IMR-90 (cell line): ENCODE results near the gene RPS25. TPM values are rescaled to one million over a fixed set of nuclear protein-coding genes. Genes with fewer than 3 reads are reported as not detected.

Experiments used
- ATAC-seq: fragments of 200-7000 bp; cut with Tn5 transposase; 2 replicates; pipeline ENCODE4 v1.9.1; 2020; ENCODE audit warnings: low read depth, mild to moderate bottlenecking, moderate library complexity
- BruUV-seq: library from RNA; stranded (reverse); fragments of 400-500 nt; replicated peaks from 2 replicates; lab custom pipeline; 2021; lab: Mats Ljungman, UMichigan
- CTCF ChIA-PET: fragments of 300-600 bp; formaldehyde crosslinking; extraction: SDS; loops from one replicate; lab custom pipeline; 2021; ENCODE audit warnings: antibody characterized with exemption; lab: Yijun Ruan, JAX
- POLR2A ChIA-PET: fragments of 300-600 bp; sonication (Branson Sonifier 250); formaldehyde crosslinking; loops from one replicate; lab custom pipeline; 2022; ENCODE audit warnings: antibody characterized with exemption; ENCODE audit not compliant: unreplicated experiment; lab: Charles Lee
- DNase-seq: peaks from one replicate; pipeline ENCODE4 v3.0.0; 2013
- H2AFZ ChIP-seq: replicated peaks from 2 replicates; pipeline ENCODE3; 2013; ENCODE audit warnings: low read length, mild to moderate bottlenecking; ENCODE audit not compliant: poor library complexity
- H2AK5ac ChIP-seq: 2 replicates; pipeline ENCODE4 v1.6.1; 2013; ENCODE audit warnings: low read depth, low read length, inconsistent platforms
- H2AK9ac ChIP-seq: replicated peaks from 2 replicates; pipeline ENCODE3; 2013; ENCODE audit warnings: mild to moderate bottlenecking, low read depth, low read length, moderate library complexity; ENCODE audit not compliant: poor library complexity
- H2BK120ac ChIP-seq: 2 replicates; pipeline ENCODE4 v1.6.1; 2013; ENCODE audit warnings: low read depth, low read length, inconsistent platforms
- H2BK15ac ChIP-seq: 3 replicates; pipeline ENCODE4 v1.6.1; 2013; ENCODE audit warnings: low read depth, low read length, inconsistent platforms
- H2BK20ac ChIP-seq: 2 replicates; pipeline ENCODE4 v1.6.1; 2013; ENCODE audit warnings: low read depth, mild to moderate bottlenecking, inconsistent platforms, low read length, moderate library complexity
- H2BK5ac ChIP-seq: 2 replicates; pipeline ENCODE4 v1.6.1; 2013; ENCODE audit warnings: mild to moderate bottlenecking, low read depth, low read length, inconsistent platforms; ENCODE audit not compliant: poor library complexity, severe bottlenecking
- H3K14ac ChIP-seq: replicated peaks from 2 replicates; pipeline ENCODE4 v1.6.1; 2013; ENCODE audit warnings: low read depth, low read length, inconsistent platforms
- H3K18ac ChIP-seq: 2 replicates; pipeline ENCODE4 v1.6.1; 2013; ENCODE audit warnings: low read depth, low read length, control low read depth
- H3K23ac ChIP-seq: 2 replicates; pipeline ENCODE4 v1.6.1; 2013; ENCODE audit warnings: low read depth, low read length, inconsistent platforms
- H3K27ac ChIP-seq: 2 replicates; pipeline ENCODE4 v1.5.1; 2013; ENCODE audit warnings: mild to moderate bottlenecking, control low read depth, low read length; ENCODE audit not compliant: insufficient read depth
- H3K27me3 ChIP-seq: 2 replicates; pipeline ENCODE4 v1.6.1; 2013; ENCODE audit warnings: low read length; ENCODE audit not compliant: control insufficient read depth, insufficient read depth
- H3K36me3 ChIP-seq: 2 replicates; pipeline ENCODE4 v1.6.1; 2013; ENCODE audit warnings: low read length, mixed read lengths; ENCODE audit not compliant: control insufficient read depth, insufficient read depth
- H3K4ac ChIP-seq: 2 replicates; pipeline ENCODE4 v1.6.1; 2013; ENCODE audit warnings: low read depth, low read length, inconsistent platforms
- H3K4me1 ChIP-seq: 2 replicates; pipeline ENCODE4 v1.6.1; 2013; ENCODE audit warnings: low read length, mixed read lengths; ENCODE audit not compliant: control insufficient read depth, insufficient read depth
- H3K4me2 ChIP-seq: 2 replicates; pipeline ENCODE4 v1.6.1; 2013; ENCODE audit warnings: low read depth, mild to moderate bottlenecking, control low read depth, low read length, moderate library complexity
- H3K4me3 ChIP-seq: 2 replicates; pipeline ENCODE4 v1.5.1; 2013; ENCODE audit warnings: low read depth, mild to moderate bottlenecking, control low read depth, low read length, moderate library complexity; ENCODE audit not compliant: insufficient read depth
- H3K56ac ChIP-seq: 2 replicates; pipeline ENCODE4 v1.6.1; 2013; ENCODE audit warnings: low read length, inconsistent platforms; ENCODE audit not compliant: insufficient read depth; ENCODE audit errors: extremely low read depth
- H3K79me1 ChIP-seq, 2 experiments: 2 replicates each; pipeline ENCODE4 v1.6.1; 2013; ENCODE audit warnings: low read length in 2 of 2, inconsistent platforms in 1 of 2, low read depth in 1 of 2
- H3K9ac ChIP-seq: 2 replicates; pipeline ENCODE4 v1.6.1; 2013; ENCODE audit warnings: low read depth, low read length, control low read depth
- H3K9me1 ChIP-seq: 2 replicates; pipeline ENCODE4 v1.6.1; 2013; ENCODE audit warnings: low read length, inconsistent platforms; ENCODE audit not compliant: insufficient read depth
- H3K9me3 ChIP-seq: 2 replicates; pipeline ENCODE4 v1.6.1; 2013; ENCODE audit warnings: low read length; ENCODE audit not compliant: control insufficient read depth, insufficient read depth
- H4K20me1 ChIP-seq: 2 replicates; pipeline ENCODE4 v1.6.1; 2013; ENCODE audit warnings: low read length, inconsistent platforms; ENCODE audit not compliant: insufficient read depth
- H4K5ac ChIP-seq: 2 replicates; pipeline ENCODE4 v1.6.1; 2013; ENCODE audit warnings: mild to moderate bottlenecking, low read depth, low read length, control low read depth
- H4K8ac ChIP-seq, 2 experiments: 2 replicates each; pipeline ENCODE4 v1.6.1; 2013; ENCODE audit warnings: low read depth in 2 of 2, low read length in 2 of 2, control low read depth in 1 of 2, inconsistent platforms in 1 of 2
- H4K91ac ChIP-seq: 2 replicates; pipeline ENCODE4 v1.6.1; 2013; ENCODE audit warnings: low read depth, low read length, inconsistent platforms; ENCODE audit not compliant: insufficient read depth
- BHLHE40 ChIP-seq: fragments of 150-350 bp; IDR thresholded peaks from 2 replicates; pipeline ENCODE4 v1.6.1; 2016; ENCODE audit warnings: mild to moderate bottlenecking, low read depth, low read length
- CHD1 ChIP-seq: IDR thresholded peaks from 2 replicates; pipeline ENCODE4 v1.6.1; 2012; ENCODE audit warnings: low read depth, low read length, improper control_type of control experiment
- FOS ChIP-seq: fragments of 150-350 bp; IDR thresholded peaks from 2 replicates; pipeline ENCODE4 v1.6.1; 2016; ENCODE audit warnings: low read depth, low read length
- MAFK ChIP-seq: IDR thresholded peaks from 2 replicates; pipeline ENCODE4 v1.6.1; 2012; ENCODE audit warnings: low read depth, low read length, improper control_type of control experiment
- MAZ ChIP-seq: IDR thresholded peaks from 2 replicates; pipeline ENCODE4 v1.6.1; 2012; ENCODE audit warnings: low read depth, mild to moderate bottlenecking, low read length, improper control_type of control experiment, moderate library complexity, borderline replicate concordance
- NFE2L2 ChIP-seq: fragments of 150-350 bp; IDR thresholded peaks from 2 replicates; pipeline ENCODE4 v1.6.1; 2016; ENCODE audit warnings: low read depth, mild to moderate bottlenecking, low read length
- RAD21 ChIP-seq: IDR thresholded peaks from 2 replicates; pipeline ENCODE4 v1.6.1; 2012; ENCODE audit warnings: low read length, improper control_type of control experiment
- RCOR1 ChIP-seq: IDR thresholded peaks from 2 replicates; pipeline ENCODE4 v1.6.1; 2012; ENCODE audit warnings: mild to moderate bottlenecking, low read length, improper control_type of control experiment; ENCODE audit not compliant: insufficient replicate concordance
- RFX5 ChIP-seq: IDR thresholded peaks from 2 replicates; pipeline ENCODE4 v1.8.0; 2012; ENCODE audit warnings: low read depth, mild to moderate bottlenecking, low read length, moderate library complexity
- WGBS, 2 experiments: methylation state at CpG; one replicate each; pipeline versions ENCODE4 v1.1.5 to v1.1.7; 2013; ENCODE audit warnings: missing lambda C conversion rate in 2 of 2; ENCODE audit not compliant: insufficient read length in 1 of 2; ENCODE audit errors: extremely low coverage in 2 of 2; 5-methylcytosine and 5-hydroxymethylcytosine counted together
- dilution Hi-C: fragments of 300-500 bp; cut with HindIII; formaldehyde crosslinking; loops from one replicate; pipeline ENCODE4 v1.14.3; 2018; ENCODE audit warnings: low sequenced_read_pairs; ENCODE audit not compliant: unreplicated experiment
- in situ Hi-C: fragments of 300-500 bp; cut with MboI; formaldehyde crosslinking; loops from 3 replicates; pipeline ENCODE4 v1.14.3; 2019; ENCODE audit warnings: low sequenced_read_pairs, inconsistent platforms, mixed read lengths
- intact Hi-C: fragments of 100-400 bp; cut with micrococcal nuclease; formaldehyde crosslinking; loops from 2 replicates; pipeline ENCODE4 v1.10.0; 2022
- polyA plus RNA-seq, 3 experiments: library from polyadenylated mRNA; depleted of rRNA; stranded (reverse); fragments of >200 nt; gene quantifications; 2 replicates each; pipeline ENCODE4 v1.2.3, GENCODE V29; 2012; ENCODE audit warnings: low replicate concordance in 1 of 3
- total RNA-seq: library from RNA; depleted of rRNA; stranded (reverse); fragments of >200 nt; gene quantifications from 2 replicates; pipeline ENCODE4 v1.2.3, GENCODE V29; 2012
- TF ChIP-seq, protein P1 (sequence below): fragments of 150-350 bp; IDR thresholded peaks from 2 replicates; pipeline ENCODE4 v1.6.1; 2016; ENCODE audit warnings: low read depth, mild to moderate bottlenecking, low read length, moderate library complexity, borderline replicate concordance
- TF ChIP-seq, protein P2 (sequence below): fragments of 150-350 bp; IDR thresholded peaks from 2 replicates; pipeline ENCODE4 v1.6.1; 2017; ENCODE audit warnings: mild to moderate bottlenecking, antibody characterized with exemption, low read length, low read depth

The RPS25 gene
- total and polyA plus RNA-seq, 2 of the 4 experiments (the other 2 are of a cell fraction): 727 to 905 TPM

DNA sequence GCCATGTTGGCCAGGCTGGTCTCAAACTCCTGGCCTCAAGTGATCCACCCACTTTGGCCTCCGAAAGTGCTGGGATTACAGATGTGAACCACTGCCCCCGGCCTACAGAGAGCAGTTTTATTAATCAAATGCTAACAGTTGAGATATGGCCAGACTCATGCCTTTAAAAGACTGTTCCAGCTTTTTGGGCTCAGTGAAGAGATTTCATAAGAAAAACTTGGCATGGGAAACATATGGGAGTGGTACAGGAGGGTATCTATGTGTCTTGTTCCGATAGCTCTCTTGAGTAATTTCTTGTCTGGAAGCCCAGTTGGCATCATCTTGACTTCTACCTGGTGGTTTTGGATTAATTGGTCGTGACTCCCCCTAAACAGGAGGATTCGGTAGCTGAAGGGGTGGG, 20.7 kb upstream of the RPS25 start:
- dilution Hi-C loops (no loop called here), intact Hi-C loops (no loop called here), in situ Hi-C loops (no loop called here)
- BruUV-seq: no TSS peak
- Histone ChIP-seq H2AK5ac (no peak overlapping the region), H3K4ac (no peak overlapping the region), H2BK120ac (no peak overlapping the region), H3K4me1 (no peaks in the 10 kb centered on the region), H3K18ac (no peak overlapping the region), H3K36me3 (no peaks in the 10 kb centered on the region; the same call in 1 of the 2 replicates), H2BK5ac (no peak overlapping the region), H3K4me2 (no peak overlapping the region), H2BK20ac (no peak overlapping the region), H4K91ac (no peak overlapping the region), H4K8ac (no peak overlapping the region), H2BK15ac (no peak overlapping the region), H3K79me1 (no peaks in the 10 kb centered on the region), H2AFZ (no peak overlapping the region), H4K20me1 (no peaks in the 10 kb centered on the region), H3K23ac (no peak overlapping the region), H3K14ac (no peak overlapping the region), H3K9me3 (no peaks in the 10 kb centered on the region), H4K5ac (no peak overlapping the region), H3K56ac (no peak overlapping the region), H2AK9ac (no peak overlapping the region), H3K4me3 (no peak overlapping the region), H3K27ac (no peak overlapping the region), H3K9ac (no peak overlapping the region), H3K9me1 (no peaks in the 10 kb centered on the region), H3K27me3 (no peaks in the 10 kb centered on the region)
- DNase-seq (no peak), ATAC-seq (no peak)
- WGBS, 2 experiments: 83% methylated on average over 3 of the region's 5 CpGs; no CpG with 5 or more reads in 1 of the 2 experiments
- TF ChIP-seq MAFK: no peak
- no peak for TF ChIP-seq RAD21
- no peak for TF ChIP-seq CHD1
- no peak for TF ChIP-seq RFX5
- no peak for TF ChIP-seq NFE2L2
- TF ChIP-seq BHLHE40: no peak
- TF ChIP-seq FOS: no peak
- TF ChIP-seq, protein P1, sequence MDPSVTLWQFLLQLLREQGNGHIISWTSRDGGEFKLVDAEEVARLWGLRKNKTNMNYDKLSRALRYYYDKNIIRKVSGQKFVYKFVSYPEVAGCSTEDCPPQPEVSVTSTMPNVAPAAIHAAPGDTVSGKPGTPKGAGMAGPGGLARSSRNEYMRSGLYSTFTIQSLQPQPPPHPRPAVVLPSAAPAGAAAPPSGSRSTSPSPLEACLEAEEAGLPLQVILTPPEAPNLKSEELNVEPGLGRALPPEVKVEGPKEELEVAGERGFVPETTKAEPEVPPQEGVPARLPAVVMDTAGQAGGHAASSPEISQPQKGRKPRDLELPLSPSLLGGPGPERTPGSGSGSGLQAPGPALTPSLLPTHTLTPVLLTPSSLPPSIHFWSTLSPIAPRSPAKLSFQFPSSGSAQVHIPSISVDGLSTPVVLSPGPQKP: no peak
- TF ChIP-seq, protein P2, sequence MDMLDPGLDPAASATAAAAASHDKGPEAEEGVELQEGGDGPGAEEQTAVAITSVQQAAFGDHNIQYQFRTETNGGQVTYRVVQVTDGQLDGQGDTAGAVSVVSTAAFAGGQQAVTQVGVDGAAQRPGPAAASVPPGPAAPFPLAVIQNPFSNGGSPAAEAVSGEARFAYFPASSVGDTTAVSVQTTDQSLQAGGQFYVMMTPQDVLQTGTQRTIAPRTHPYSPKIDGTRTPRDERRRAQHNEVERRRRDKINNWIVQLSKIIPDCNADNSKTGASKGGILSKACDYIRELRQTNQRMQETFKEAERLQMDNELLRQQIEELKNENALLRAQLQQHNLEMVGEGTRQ: no peak
- TF ChIP-seq MAZ: no peak
- no peak for TF ChIP-seq RCOR1
- ChIA-PET POLR2A (no interaction called here), CTCF (no interaction called here)
